Spleen (tissue), 11 donors: ENCODE results near the gene C10orf90. TPM values are rescaled to one million over a fixed set of nuclear protein-coding genes. Genes with fewer than 3 reads are reported as not detected.

Experiments used
- DNase-seq: peaks from one replicate; pipeline ENCODE4 v3.0.0-alpha.2; 2020
- H3K27ac ChIP-seq, 8 donors: fragments of 200-600 bp; sonication (generic) in 7 of 8; 1 replicate in 4 of 8; 2 replicates in 4 of 8; pipeline versions ENCODE4 v1.5.0 to v1.8.0; 2016 to 2021; ENCODE audit warnings: inconsistent platforms in 4 of 8, mild to moderate bottlenecking in 4 of 8, moderate library complexity in 1 of 8
- H3K27me3 ChIP-seq, 7 donors: fragments of 200-600 bp; sonication (generic) in 6 of 7; replicated peaks in 1 of 7; 1 replicate in 4 of 7; 2 replicates in 3 of 7; pipeline versions ENCODE4 v1.5.0 to v1.8.0; 2016 to 2021; ENCODE audit warnings: inconsistent platforms in 3 of 7, mild to moderate bottlenecking in 1 of 7
- H3K36me3 ChIP-seq, 6 donors: fragments of 200-600 bp; sonication (generic) in 5 of 6; 1 replicate in 4 of 6; 2 replicates in 2 of 6; pipeline versions ENCODE4 v1.5.0 to v1.8.0; 2016 to 2021; ENCODE audit warnings: inconsistent platforms in 2 of 6
- H3K4me1 ChIP-seq, 6 donors: fragments of 200-600 bp; sonication (generic) in 5 of 6; 1 replicate in 3 of 6; 2 replicates in 3 of 6; pipeline versions ENCODE4 v1.5.0 to v1.8.0; 2016 to 2021; ENCODE audit warnings: inconsistent platforms in 3 of 6
- H3K4me3 ChIP-seq, 8 donors: fragments of 200-600 bp; sonication (generic) in 7 of 8; 1 replicate in 4 of 8; 2 replicates in 4 of 8; pipeline versions ENCODE4 v1.5.0 to v1.8.0; 2016 to 2021; ENCODE audit warnings: inconsistent platforms in 4 of 8, mild to moderate bottlenecking in 4 of 8, moderate library complexity in 2 of 8
- H3K9me3 ChIP-seq, 8 donors: fragments of 200-600 bp; sonication (generic) in 7 of 8; 1 replicate in 4 of 8; 2 replicates in 4 of 8; pipeline versions ENCODE4 v1.5.0 to v1.8.0; 2016 to 2021; ENCODE audit warnings: inconsistent platforms in 4 of 8
- CTCF ChIP-seq, 11 experiments: fragments of 200-600 bp in 7 of 11; fragments of 450-650 bp in 4 of 11; sonication (generic) in 4 of 11; IDR thresholded peaks in 8 of 11; conservative IDR thresholded peaks in 3 of 11; 1 replicate in 7 of 11; 2 replicates in 4 of 11; pipeline versions ENCODE4 v1.4.0 to v1.8.0; 2016 to 2021; ENCODE audit warnings: antibody characterized with exemption in 11 of 11, inconsistent platforms in 4 of 11, mild to moderate bottlenecking in 1 of 11
- POLR2A ChIP-seq, 3 donors: fragments of 450-650 bp; IDR thresholded peaks; one replicate each; pipeline ENCODE4 v1.5.1; 2017; ENCODE audit warnings: antibody characterized with exemption in 3 of 3, mild to moderate bottlenecking in 1 of 3
- POLR2AphosphoS5 ChIP-seq, 3 donors: sonication (generic); formaldehyde crosslinking; IDR thresholded peaks; one replicate each; pipeline ENCODE4 v1.5.1; 2017; ENCODE audit warnings: antibody characterized with exemption in 3 of 3
- WGBS, 5 donors: extraction: QIAGEN DNeasy Blood & Tissue Kit in 3 of 5; methylation state at CpG; one replicate each; pipeline versions ENCODE4 v1.1.5 to v1.1.7; 2013 to 2018; 5-methylcytosine and 5-hydroxymethylcytosine counted together
- intact Hi-C: fragments of 100-400 bp; cut with DNase I; formaldehyde crosslinking; loops from one replicate; pipeline ENCODE4 v1.15.0; 2023; ENCODE audit warnings: low total_unique reads
- polyA plus RNA-seq, 3 donors: library from polyadenylated mRNA; stranded (reverse); fragments of 200-250 nt; gene quantifications; one replicate each; pipeline ENCODE4 v1.2.1, GENCODE V29; 2013
- total RNA-seq, 7 donors: library from RNA; depleted of rRNA in 3 of 7; stranded (reverse); fragments of >200 nt in 3 of 7; fragmentation: NEBNext Ultra II Directional in 4 of 7; extraction: Animal tissue kit (Norgen Biotek cat#: 25700) in 4 of 7; gene quantifications; one replicate each; pipeline versions ENCODE4 v1.1.0 to v1.2.1, GENCODE V29; 2016 to 2021
- donor health status: healthy with polysubstance abuse.
- donor health status: DM: no; HTN: no; CAD: no; lungs with moderate emphysema.
- donor health status: DM: no; HTN: no; CAD: no.
- donor health status: Bipolar disorder and iron deficiency.
- donor health status: healthy.
- donor health status: DM: no; HTN: no; CAD: no.
- donor health status: DM: yes; HTN: yes; CAD: no.

C10orf90 gene
- total and polyA plus RNA-seq, 10 donors = 0.05 to 0.06 TPM; not detected in 8

GRCh38 chr10:126468876-126469643 is 201.4 kb downstream of the C10orf90 start:
- intact Hi-C loops = no loop called here
- Histone ChIP-seq H3K36me3 (no peaks in the 10 kb centered on the region), H3K27me3 (peaks cover 0 to 13% (median 0%) of the 10 kb centered on the region in 7 donors), H3K4me1 (peaks cover 0 to 7% (median 0%) of the 10 kb centered on the region in 6 donors), H3K4me3 (no peak overlapping the region), H3K27ac (no peak overlapping the region), H3K9me3 (peaks cover 0 to 3% (median 0%) of the 10 kb centered on the region in 8 donors)
- TF ChIP-seq POLR2A (IDR thresholded peaks at IDR 0.05) = no peak
- TF ChIP-seq POLR2AphosphoS5 (IDR thresholded peaks at IDR 0.05) = no peak
- no peak for TF ChIP-seq CTCF (IDR thresholded peaks at IDR 0.05 in 8 of 11, conservative IDR thresholded peaks at IDR 0.05 in 3 of 11)
- WGBS, 5 donors = 47 to 56% (median 49%) methylated on average over 5 of the region's 5 CpGs
- no peak for DNase-seq

GRCh38 chr10:126468467-126468866 is 202.0 kb downstream of the C10orf90 start:
- intact Hi-C loops = no loop called here
- 81 to 94% (median 90%) methylated on average over 4 of the region's 4 CpGs for WGBS, 5 donors
- peaks cover 0 to 1% (median 0%) of the 10 kb centered on the region in 8 donors for H3K9me3 ChIP-seq
- H3K4me1 ChIP-seq = peaks cover 0 to 7% (median 0%) of the 10 kb centered on the region in 6 donors
- H3K27ac ChIP-seq = no peak overlapping the region
- H3K36me3 ChIP-seq = no peaks in the 10 kb centered on the region
- TF ChIP-seq CTCF (IDR thresholded peaks at IDR 0.05 in 8 of 11, conservative IDR thresholded peaks at IDR 0.05 in 3 of 11) (no peak), POLR2A (IDR thresholded peaks at IDR 0.05) (no peak), POLR2AphosphoS5 (IDR thresholded peaks at IDR 0.05) (no peak)
- DNase-seq = no peak
- H3K4me3 ChIP-seq = no peak overlapping the region
- peaks cover 0 to 13% (median 0%) of the 10 kb centered on the region in 7 donors for H3K27me3 ChIP-seq

- Histone ChIP-seq H3K9me3 (no peaks in the 10 kb centered on the region), H3K27ac (no peak overlapping the region), H3K4me1 (peaks cover 0 to 7% (median 0%) of the 10 kb centered on the region in 6 donors), H3K27me3 (peaks cover 0 to 8% (median 0%) of the 10 kb centered on the region in 7 donors), H3K4me3 (no peak overlapping the region), H3K36me3 (no peaks in the 10 kb centered on the region)
- no peak for DNase-seq
- no peak for TF ChIP-seq POLR2AphosphoS5 (IDR thresholded peaks at IDR 0.05)
- TF ChIP-seq CTCF (IDR thresholded peaks at IDR 0.05 in 8 of 11, conservative IDR thresholded peaks at IDR 0.05 in 3 of 11) = no peak
- intact Hi-C loops = no loop called here
- WGBS, 5 donors = 45 to 86% (median 59%) methylated on average over 1 of the region's 1 CpG
These were observed 204.7 kb downstream of the C10orf90 start for GRCh38 chr10:126465771-126466170.

- Histone ChIP-seq H3K9me3 (no peaks in the 10 kb centered on the region), H3K27me3 (no peaks in the 10 kb centered on the region), H3K4me1 (no peaks in the 10 kb centered on the region), H3K36me3 (no peaks in the 10 kb centered on the region), H3K4me3 (no peak overlapping the region), H3K27ac (no peak overlapping the region)
- WGBS, 5 donors = 18 to 26% (median 22%) methylated on average over 11 of the region's 11 CpGs
- no peak for TF ChIP-seq POLR2AphosphoS5 (IDR thresholded peaks at IDR 0.05)
- no peak for TF ChIP-seq POLR2A (IDR thresholded peaks at IDR 0.05)
- no peak for TF ChIP-seq CTCF (IDR thresholded peaks at IDR 0.05 in 8 of 11, conservative IDR thresholded peaks at IDR 0.05 in 3 of 11)
- DNase-seq = no peak
- intact Hi-C loops = no loop called here
These were observed 207.2 kb downstream of the C10orf90 start for GRCh38 chr10:126463286-126463685.
